Left lung (tissue), 14 donors: ENCODE results near the gene IGFLR1. TPM values are rescaled to one million over a fixed set of nuclear protein-coding genes. Genes with fewer than 3 reads are reported as not detected.

Source experiments
- ATAC-seq: fragments of 200-7000 bp; cut with Tn5 transposase; one replicate; pipeline ENCODE4 v1.9.1; 2020; ENCODE audit warnings: moderate library complexity
- DNase-seq, 4 donors: peaks; one replicate each; pipeline ENCODE4 v3.0.0-alpha.2; 2013 to 2020
- H3K27ac ChIP-seq, 2 donors: fragments of 200-600 bp; sonication (generic) in 1 of 2; one replicate each; pipeline versions ENCODE4 v1.5.0 to v1.8.0; 2020 to 2021
- H3K27me3 ChIP-seq, 2 donors: fragments of 200-600 bp; sonication (generic) in 1 of 2; one replicate each; pipeline versions ENCODE4 v1.5.0 to v1.8.0; 2020 to 2021
- H3K36me3 ChIP-seq, 2 donors: fragments of 200-600 bp; sonication (generic) in 1 of 2; one replicate each; pipeline versions ENCODE4 v1.5.0 to v1.8.0; 2020 to 2021
- H3K4me1 ChIP-seq, 2 donors: fragments of 200-600 bp; one replicate each; pipeline ENCODE4 v1.8.0; 2021
- H3K4me3 ChIP-seq, 2 donors: fragments of 200-600 bp; sonication (generic) in 1 of 2; one replicate each; pipeline versions ENCODE4 v1.5.0 to v1.8.0; 2020 to 2021; ENCODE audit warnings: mild to moderate bottlenecking in 1 of 2
- H3K9me3 ChIP-seq, 2 donors: fragments of 200-600 bp; sonication (generic) in 1 of 2; one replicate each; pipeline versions ENCODE4 v1.5.0 to v1.8.0; 2020 to 2021
- intact Hi-C, 2 donors: fragments of 100-400 bp; cut with DNase I; formaldehyde crosslinking; loops; one replicate each; pipeline versions ENCODE4 v1.11.2 to v1.14.2; 2022
- long read RNA-seq, 12 donors: library from polyadenylated mRNA in 2 of 12; unstranded in 2 of 12; transcript quantifications; one replicate each; pipeline ENCODE4 v2.0.0 and lab custom pipeline, GENCODE V29; 2019 to 2026
- polyA plus RNA-seq, 6 donors: library from polyadenylated mRNA; unstranded; fragments of 120-200 nt; gene quantifications; one replicate each; pipeline ENCODE4 v1.2.1, GENCODE V29; 2013; ENCODE audit not compliant: insufficient read length in 6 of 6
- total RNA-seq, 2 donors: library from RNA; stranded (reverse); fragmentation: NEBNext Ultra II Directional; extraction: Animal tissue kit (Norgen Biotek cat#: 25700); gene quantifications; one replicate each; pipeline ENCODE4 v1.2.1, GENCODE V29; 2021
- TF ChIP-seq, protein P1 (sequence below), 2 donors: fragments of 200-600 bp; sonication (generic) in 1 of 2; IDR thresholded peaks; one replicate each; pipeline versions ENCODE4 v1.5.0 to v1.8.0; 2021; ENCODE audit warnings: antibody characterized with exemption in 2 of 2
- donor health status: DM: no; HTN: yes; CAD: no.
- donor health status: DM: no; HTN: no; CAD: no.

IGFLR1 gene
- total RNA-seq (10 to 100 TPM; 14.1 to 25.8 TPM), polyA plus RNA-seq (1 to 10 TPM; 2.0 to 6.1 (median 5.1) TPM)
- long read RNA-seq, donor 1, result 0 reads
- long read RNA-seq, donor 2, result 0 reads
- long read RNA-seq, donor 3, partial matches to known transcripts, result 14 of 14 reads
- long read RNA-seq, donor 3, other reads (novel, unspliced or antisense), result 0 of 14 reads
- long read RNA-seq, donor 4, partial matches to known transcripts, result 3 of 17 reads
- long read RNA-seq, donor 4, other reads (novel, unspliced or antisense), result 10 of 17 reads
- long read RNA-seq, donor 5, partial matches to known transcripts, result 0 of 1 reads
- long read RNA-seq, donor 5, other reads (novel, unspliced or antisense), result 0 of 1 reads
- long read RNA-seq, donor 6, partial matches to known transcripts, result 0 of 1 reads
- long read RNA-seq, donor 6, other reads (novel, unspliced or antisense), result 0 of 1 reads
- long read RNA-seq, donor 7, result 0 reads
- long read RNA-seq, donor 8, result 0 reads
- long read RNA-seq, donor 9, result 0 reads
- long read RNA-seq, donor 10, partial matches to known transcripts, result 4 of 40 reads
- long read RNA-seq, donor 10, other reads (novel, unspliced or antisense), result 30 of 40 reads
- long read RNA-seq, donor 11, result 0 reads
- long read RNA-seq, donor 12, result 0 reads

DNA sequence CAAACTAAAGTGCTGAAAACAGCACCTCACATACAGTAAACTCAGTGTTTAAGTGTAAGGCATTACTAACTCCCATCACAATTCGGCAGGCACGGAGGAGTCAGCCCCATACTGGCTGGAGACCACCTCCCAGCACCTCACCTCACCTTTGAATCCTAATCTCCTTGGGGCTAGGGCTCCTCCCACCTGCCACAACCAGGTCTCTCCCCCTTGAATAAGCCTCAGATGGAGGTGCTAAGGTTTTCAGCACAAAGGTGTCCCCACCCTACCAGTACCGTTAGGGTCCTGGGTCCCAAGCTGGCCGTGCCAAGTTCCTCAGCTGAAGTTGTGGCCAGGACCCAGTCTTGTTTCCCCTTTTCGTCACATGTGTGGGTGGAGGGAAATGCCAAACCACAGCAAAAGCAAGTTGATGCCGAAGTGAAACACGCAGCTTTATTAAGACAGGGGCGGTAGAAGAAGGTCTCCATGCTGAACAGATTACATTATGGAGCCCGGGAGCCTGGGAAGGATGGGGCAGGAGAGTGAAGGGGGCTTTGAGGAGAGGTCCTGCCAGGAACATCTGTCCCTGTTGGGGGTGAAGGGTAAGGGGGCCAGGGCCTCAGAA is at the start of gene IGFLR1:
IGFLR1 (minus strand) TSS at position 332 of the 604 bp plus-strand sequence. CDS start 1,272 bp downstream, outside the sequence.
- Histone ChIP-seq H3K36me3 (peaks cover 0 to 22% of the 10 kb centered on the region in 2 donors), H3K4me1 (peaks cover 18 to 70% of the 10 kb centered on the region in 2 donors), H3K4me3 (peak within 1 kb of the TSS in 1 of 2 donors; percentile 63), H3K27ac (peak within 1 kb of the TSS; percentile 76 to 94), H3K9me3 (no peaks in the 10 kb centered on the region), H3K27me3 (no peaks in the 10 kb centered on the region)
- ATAC-seq (no peak), DNase-seq (peak in 2 of 4 donors; percentile 73 to 82)
- intact Hi-C loops, result no loop called here
- TF ChIP-seq, protein P1, sequence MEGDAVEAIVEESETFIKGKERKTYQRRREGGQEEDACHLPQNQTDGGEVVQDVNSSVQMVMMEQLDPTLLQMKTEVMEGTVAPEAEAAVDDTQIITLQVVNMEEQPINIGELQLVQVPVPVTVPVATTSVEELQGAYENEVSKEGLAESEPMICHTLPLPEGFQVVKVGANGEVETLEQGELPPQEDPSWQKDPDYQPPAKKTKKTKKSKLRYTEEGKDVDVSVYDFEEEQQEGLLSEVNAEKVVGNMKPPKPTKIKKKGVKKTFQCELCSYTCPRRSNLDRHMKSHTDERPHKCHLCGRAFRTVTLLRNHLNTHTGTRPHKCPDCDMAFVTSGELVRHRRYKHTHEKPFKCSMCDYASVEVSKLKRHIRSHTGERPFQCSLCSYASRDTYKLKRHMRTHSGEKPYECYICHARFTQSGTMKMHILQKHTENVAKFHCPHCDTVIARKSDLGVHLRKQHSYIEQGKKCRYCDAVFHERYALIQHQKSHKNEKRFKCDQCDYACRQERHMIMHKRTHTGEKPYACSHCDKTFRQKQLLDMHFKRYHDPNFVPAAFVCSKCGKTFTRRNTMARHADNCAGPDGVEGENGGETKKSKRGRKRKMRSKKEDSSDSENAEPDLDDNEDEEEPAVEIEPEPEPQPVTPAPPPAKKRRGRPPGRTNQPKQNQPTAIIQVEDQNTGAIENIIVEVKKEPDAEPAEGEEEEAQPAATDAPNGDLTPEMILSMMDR (IDR thresholded peaks at IDR 0.05), result no peak

DNA sequence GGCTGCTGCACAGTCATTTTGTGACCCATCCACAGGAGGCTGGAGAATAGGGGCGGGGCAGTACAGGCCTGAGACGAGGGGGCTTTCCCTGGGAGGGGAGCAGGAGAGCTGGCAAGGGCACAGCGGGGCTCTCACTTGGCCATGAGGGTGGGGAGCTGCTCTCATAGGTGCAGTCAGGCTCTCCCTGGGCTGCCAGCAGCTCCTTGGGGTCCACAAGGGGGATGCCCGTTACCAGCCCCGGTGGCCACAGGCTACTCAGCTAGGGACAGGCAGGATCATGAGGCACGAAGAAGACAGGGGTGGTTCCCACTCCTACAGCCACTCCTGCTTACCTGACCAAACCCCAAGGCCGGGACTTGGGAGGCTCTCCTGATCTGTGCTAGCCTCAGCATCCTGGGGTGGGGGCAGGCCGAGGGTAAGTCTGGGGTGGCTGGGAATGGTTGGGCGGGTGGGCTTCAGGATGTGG is 49.6 kb upstream of the IGFLR1 start:
- Histone ChIP-seq H3K9me3 (no peaks in the 10 kb centered on the region), H3K4me3 (no peak overlapping the region), H3K27ac (no peak overlapping the region), H3K4me1 (no peaks in the 10 kb centered on the region), H3K27me3 (peaks cover 7 to 16% of the 10 kb centered on the region in 2 donors), H3K36me3 (peaks cover 0 to 8% of the 10 kb centered on the region in 2 donors)
- TF ChIP-seq, protein P1 (IDR thresholded peaks at IDR 0.05), result no peak
- ATAC-seq (no peak), DNase-seq (no peak)
- intact Hi-C loops, result no loop called here

DNA sequence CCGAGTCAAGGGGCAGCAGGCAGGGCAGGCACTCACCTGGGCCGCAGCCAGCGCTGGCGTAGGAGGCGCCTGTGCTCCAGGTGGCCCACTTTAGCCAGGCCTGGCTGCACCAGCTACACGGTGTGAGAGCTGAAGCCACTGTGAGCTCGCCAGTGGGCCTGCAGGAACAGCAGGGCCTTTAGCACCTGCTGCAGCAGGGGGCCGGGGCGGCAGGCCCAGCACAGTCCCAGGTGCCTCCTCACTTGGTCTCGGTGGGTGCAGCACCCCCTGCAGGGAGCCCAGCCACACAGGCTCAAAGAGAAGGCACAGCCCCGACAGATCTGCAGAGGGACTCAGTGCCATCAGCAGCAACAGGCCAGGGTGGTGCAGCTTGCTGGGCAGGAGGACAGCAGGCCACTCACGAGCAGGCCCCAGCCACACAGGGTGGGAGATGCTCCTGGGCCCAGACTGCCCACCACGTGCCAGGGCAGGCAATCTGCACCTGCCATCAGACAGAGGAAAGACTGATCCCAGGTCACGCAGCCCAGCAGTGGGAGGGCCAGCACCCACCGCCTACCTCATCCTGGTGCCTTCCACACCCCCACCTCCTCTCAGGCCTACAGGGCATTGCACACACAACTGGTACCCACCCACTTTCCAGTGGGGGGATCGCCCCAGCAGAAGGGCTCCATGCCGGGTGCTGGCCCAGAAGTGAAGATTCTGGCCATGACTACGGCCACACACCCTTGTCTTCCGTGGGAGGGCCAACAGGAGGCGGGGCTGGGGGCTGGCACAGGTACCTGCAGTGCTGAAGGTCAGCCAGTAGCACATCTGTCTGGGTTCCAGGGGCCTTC is 48.9 kb upstream of the IGFLR1 start:
- Histone ChIP-seq H3K36me3 (peaks cover 0 to 14% of the 10 kb centered on the region in 2 donors), H3K27ac (no peak overlapping the region), H3K4me1 (no peaks in the 10 kb centered on the region), H3K9me3 (no peaks in the 10 kb centered on the region), H3K27me3 (peaks cover 3 to 10% of the 10 kb centered on the region in 2 donors), H3K4me3 (no peak overlapping the region)
- ATAC-seq, result no peak
- intact Hi-C loops, result no loop called here
- no peak for DNase-seq
- TF ChIP-seq, protein P1 (IDR thresholded peaks at IDR 0.05), result no peak

DNA sequence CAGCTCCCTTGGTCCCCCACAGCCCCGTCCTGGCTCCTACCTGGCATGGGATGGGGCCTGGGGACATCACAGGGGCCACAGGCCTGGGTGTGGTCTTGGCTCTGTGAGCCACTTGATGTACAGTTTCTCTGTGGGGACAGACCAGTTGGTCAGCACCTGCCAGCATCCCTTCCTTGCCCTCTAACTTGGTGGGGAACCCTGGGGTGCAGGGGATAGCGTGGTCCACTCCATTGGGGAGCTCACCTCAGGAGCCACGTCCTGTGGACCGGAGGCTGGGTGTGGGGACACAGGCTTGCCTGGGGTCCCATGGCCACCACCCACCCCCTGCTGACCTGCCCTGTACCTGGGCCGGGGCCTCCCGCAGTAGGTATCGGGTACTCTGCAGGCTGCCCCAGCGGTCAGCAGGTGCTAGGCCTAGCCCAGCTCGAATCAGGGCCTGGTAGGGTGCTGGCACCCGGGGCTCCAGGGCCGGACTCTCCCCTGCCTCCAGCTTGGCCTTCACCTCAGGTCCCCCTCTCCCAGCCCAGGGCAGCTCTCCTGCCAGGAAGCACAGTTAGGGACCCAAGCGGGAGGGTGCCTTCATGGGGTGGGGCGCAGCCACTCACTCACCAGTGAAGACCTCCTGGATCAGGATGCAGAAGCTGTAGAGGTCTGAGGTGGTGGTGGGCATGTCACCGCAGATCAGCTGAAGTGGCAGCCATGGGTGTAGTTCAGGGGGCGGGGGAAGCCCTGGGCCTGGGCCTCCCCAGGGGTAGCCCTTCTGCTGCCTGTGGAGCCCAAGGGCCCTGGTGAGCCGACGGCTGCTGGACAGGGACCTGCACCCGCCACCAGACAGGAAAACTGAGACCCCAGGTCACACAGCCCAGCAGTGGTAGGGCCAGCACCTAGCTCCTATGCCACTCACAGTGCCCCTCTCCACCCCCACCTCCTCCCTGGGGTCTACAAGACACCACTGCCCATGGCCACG is 48.0 kb upstream of the IGFLR1 start:
- no peaks in the 10 kb centered on the region for H3K4me1 ChIP-seq
- H3K9me3 ChIP-seq, result no peaks in the 10 kb centered on the region
- intact Hi-C loops, result no loop called here
- no peak overlapping the region for H3K4me3 ChIP-seq
- H3K27ac ChIP-seq, result no peak overlapping the region
- H3K27me3 ChIP-seq, result peaks cover 0 to under 1% of the 10 kb centered on the region in 2 donors
- peaks cover 0 to 23% of the 10 kb centered on the region in 2 donors for H3K36me3 ChIP-seq
- TF ChIP-seq, protein P1 (IDR thresholded peaks at IDR 0.05), result no peak
- ATAC-seq (no peak), DNase-seq (peak in 1 of 4 donors; percentile 75)
